PC-9 (cell line): Measurements from ENCODE around the gene ADGRG2. TPM values are rescaled to one million over a fixed set of nuclear protein-coding genes. Genes with fewer than 3 reads are reported as not detected.

Experiments used
- BruUV-seq: library from RNA; stranded (reverse); fragments of 400-500 nt; replicated peaks from 2 replicates; lab custom pipeline; 2021; lab: Mats Ljungman, UMichigan
- CTCF ChIA-PET: fragments of 300-600 bp; sonication (Branson Sonifier 250); formaldehyde crosslinking; loops from one replicate; lab custom pipeline; 2022; ENCODE audit warnings: antibody characterized with exemption; lab: Charles Lee
- POLR2A ChIA-PET: fragments of 300-600 bp; sonication (Branson Sonifier 250); formaldehyde crosslinking; loops from one replicate; lab custom pipeline; 2022; ENCODE audit warnings: antibody characterized with exemption; ENCODE audit not compliant: unreplicated experiment; lab: Charles Lee
- DNase-seq, 2 experiments: peaks; one replicate each; pipeline versions ENCODE4 v3.0.0 to v3.0.0-alpha.2; 2015 to 2022; ENCODE audit warnings: mixed read lengths in 1 of 2
- H2AFZ ChIP-seq: fragments of 200-600 bp; sonication (generic); 2 replicates; pipeline ENCODE4 v1.8.1; 2017; ENCODE audit warnings: antibody characterized with exemption
- H3F3A ChIP-seq: fragments of 200-600 bp; sonication (generic); 2 replicates; pipeline ENCODE4 v1.8.1; 2017; ENCODE audit warnings: antibody characterized with exemption, mild to moderate bottlenecking, low read depth; ENCODE audit not compliant: insufficient read depth
- H3K27ac ChIP-seq: fragments of 200-600 bp; sonication (generic); 2 replicates; pipeline ENCODE4 v1.6.1; 2016; ENCODE audit warnings: mixed run types
- H3K27me3 ChIP-seq: fragments of 200-600 bp; sonication (generic); 2 replicates; pipeline ENCODE4 v1.6.1; 2016; ENCODE audit warnings: low read depth, mixed run types; ENCODE audit not compliant: insufficient read depth
- H3K36me3 ChIP-seq: fragments of 200-600 bp; sonication (generic); 2 replicates; pipeline ENCODE4 v1.6.1; 2016; ENCODE audit warnings: low read depth, mixed run types
- H3K4me1 ChIP-seq: fragments of 200-600 bp; sonication (generic); replicated peaks from 2 replicates; pipeline ENCODE4 v1.6.1; 2016; ENCODE audit warnings: mixed run types; ENCODE audit not compliant: insufficient read depth
- H3K4me2 ChIP-seq: fragments of 200-600 bp; sonication (generic); 2 replicates; pipeline ENCODE4 v1.6.1; 2017; ENCODE audit warnings: mixed run types
- H3K4me3 ChIP-seq: fragments of 200-600 bp; sonication (generic); 2 replicates; pipeline ENCODE4 v1.6.1; 2016; ENCODE audit warnings: mixed run types
- H3K79me2 ChIP-seq: fragments of 200-600 bp; sonication (generic); 2 replicates; pipeline ENCODE4 v1.6.1; 2017; ENCODE audit warnings: low read depth, mixed run types
- H3K9me2 ChIP-seq: fragments of 200-600 bp; sonication (generic); 2 replicates; pipeline ENCODE4 v1.8.1; 2017; ENCODE audit warnings: mild to moderate bottlenecking; ENCODE audit not compliant: insufficient read depth
- H3K9me3 ChIP-seq: fragments of 200-600 bp; sonication (generic); 2 replicates; pipeline ENCODE4 v1.8.1; 2016; ENCODE audit warnings: low read depth; ENCODE audit not compliant: insufficient read depth
- H4K20me1 ChIP-seq: fragments of 200-600 bp; sonication (generic); 2 replicates; pipeline ENCODE4 v1.8.1; 2017; ENCODE audit not compliant: insufficient read depth
- EZH2 ChIP-seq: fragments of 200-600 bp; sonication (generic); IDR thresholded peaks from 2 replicates; pipeline ENCODE4 v1.8.0; 2017; ENCODE audit warnings: antibody characterized with exemption, low read depth
- intact Hi-C: fragments of 100-400 bp; cut with micrococcal nuclease; formaldehyde crosslinking; loops from one replicate; pipeline ENCODE4 v1.10.0; 2022; ENCODE audit not compliant: unreplicated experiment
- total RNA-seq: library from RNA; stranded (reverse); gene quantifications from 2 replicates; pipeline ENCODE4 v1.2.3, GENCODE V29; 2021
- TF ChIP-seq, protein P1 (sequence below): fragments of 200-600 bp; sonication (generic); conservative IDR thresholded peaks from 2 replicates; pipeline ENCODE4 v1.6.1; 2017; ENCODE audit warnings: mixed run types, antibody characterized with exemption, mild to moderate bottlenecking, moderate library complexity

Gene ADGRG2
- total RNA-seq, 1 experiment from 2014 or later: 0.22 TPM

DNA sequence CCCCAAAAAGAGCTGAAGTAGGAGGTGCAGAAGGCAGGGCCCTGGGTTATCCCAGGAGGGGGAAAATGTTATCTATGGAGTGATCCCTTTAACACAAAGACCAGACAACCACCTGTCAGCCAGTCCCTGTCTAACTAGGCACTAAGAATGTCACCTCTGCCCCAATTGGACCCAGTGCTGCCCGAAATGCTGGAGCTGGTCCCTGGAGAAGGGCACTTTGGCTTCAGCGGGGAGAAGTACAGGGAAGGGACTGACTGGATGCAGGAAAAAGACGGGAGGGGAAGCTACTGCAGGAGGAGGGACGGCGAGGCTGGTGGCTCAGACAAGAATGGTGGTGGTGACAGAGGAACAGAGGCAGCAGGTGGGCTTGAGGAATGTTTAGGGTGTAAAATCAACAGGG is 155.6 kb downstream of the ADGRG2 start:
- Histone ChIP-seq H3K4me3 (no peak overlapping the region), H3K4me2 (no peak overlapping the region), H3K79me2 (no peaks in the 10 kb centered on the region), H3K27ac (no peak overlapping the region), H3K9me2 (no peaks in the 10 kb centered on the region), H3K4me1 (no peaks in the 10 kb centered on the region), H3K27me3 (no peaks in the 10 kb centered on the region), H3F3A (no peaks in the 10 kb centered on the region), H3K9me3 (no peaks in the 10 kb centered on the region), H3K36me3 (no peaks in the 10 kb centered on the region), H2AFZ (no peak overlapping the region), H4K20me1 (no peaks in the 10 kb centered on the region)
- intact Hi-C loops: no loop called here
- TF ChIP-seq, protein P1, sequence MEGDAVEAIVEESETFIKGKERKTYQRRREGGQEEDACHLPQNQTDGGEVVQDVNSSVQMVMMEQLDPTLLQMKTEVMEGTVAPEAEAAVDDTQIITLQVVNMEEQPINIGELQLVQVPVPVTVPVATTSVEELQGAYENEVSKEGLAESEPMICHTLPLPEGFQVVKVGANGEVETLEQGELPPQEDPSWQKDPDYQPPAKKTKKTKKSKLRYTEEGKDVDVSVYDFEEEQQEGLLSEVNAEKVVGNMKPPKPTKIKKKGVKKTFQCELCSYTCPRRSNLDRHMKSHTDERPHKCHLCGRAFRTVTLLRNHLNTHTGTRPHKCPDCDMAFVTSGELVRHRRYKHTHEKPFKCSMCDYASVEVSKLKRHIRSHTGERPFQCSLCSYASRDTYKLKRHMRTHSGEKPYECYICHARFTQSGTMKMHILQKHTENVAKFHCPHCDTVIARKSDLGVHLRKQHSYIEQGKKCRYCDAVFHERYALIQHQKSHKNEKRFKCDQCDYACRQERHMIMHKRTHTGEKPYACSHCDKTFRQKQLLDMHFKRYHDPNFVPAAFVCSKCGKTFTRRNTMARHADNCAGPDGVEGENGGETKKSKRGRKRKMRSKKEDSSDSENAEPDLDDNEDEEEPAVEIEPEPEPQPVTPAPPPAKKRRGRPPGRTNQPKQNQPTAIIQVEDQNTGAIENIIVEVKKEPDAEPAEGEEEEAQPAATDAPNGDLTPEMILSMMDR: no peak
- no peak for TF ChIP-seq EZH2
- no TSS peak for BruUV-seq
- CTCF ChIA-PET: interaction anchor here (0.6 kb wide), 1 partner anchor 880 kb away, joined by 4 read pairs; no protein-coding TSS in a partner anchor
- POLR2A ChIA-PET: no interaction called here
- DNase-seq: no peak

DNA sequence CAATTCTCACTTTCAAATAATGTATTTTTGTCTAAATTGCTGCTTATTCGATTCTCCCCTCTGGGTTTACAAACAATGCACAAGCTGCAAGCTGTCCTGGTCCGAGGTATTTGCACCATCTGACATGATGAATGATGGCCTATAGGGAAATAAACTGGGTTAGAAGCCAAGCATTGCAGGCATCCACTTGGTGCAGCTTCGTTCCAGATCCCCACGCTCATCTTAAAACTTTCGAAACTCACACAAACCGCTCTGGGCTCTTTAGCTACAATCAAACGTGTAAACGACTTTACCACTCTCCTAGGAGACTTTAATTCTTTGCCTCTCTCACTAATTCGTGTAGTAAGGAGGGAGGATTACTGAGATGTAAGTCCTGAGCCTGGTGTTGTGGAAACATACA is 157.4 kb downstream of the ADGRG2 start:
- Histone ChIP-seq H3K27me3 (no peaks in the 10 kb centered on the region), H3K4me3 (no peak overlapping the region), H3K9me2 (no peaks in the 10 kb centered on the region), H4K20me1 (no peaks in the 10 kb centered on the region), H3K9me3 (no peaks in the 10 kb centered on the region), H3K4me2 (no peak overlapping the region), H3K79me2 (no peaks in the 10 kb centered on the region), H3K27ac (no peak overlapping the region), H3F3A (no peaks in the 10 kb centered on the region), H3K4me1 (no peaks in the 10 kb centered on the region), H3K36me3 (no peaks in the 10 kb centered on the region), H2AFZ (no peak overlapping the region)
- DNase-seq: no peak
- CTCF ChIA-PET: interaction anchor here (0.6 kb wide), 1 partner anchor 33 kb away, joined by 3 read pairs; no protein-coding TSS in a partner anchor
- TF ChIP-seq EZH2: no peak
- TF ChIP-seq, protein P1: no peak
- POLR2A ChIA-PET: no interaction called here
- intact Hi-C loops: no loop called here
- BruUV-seq: no TSS peak

DNA sequence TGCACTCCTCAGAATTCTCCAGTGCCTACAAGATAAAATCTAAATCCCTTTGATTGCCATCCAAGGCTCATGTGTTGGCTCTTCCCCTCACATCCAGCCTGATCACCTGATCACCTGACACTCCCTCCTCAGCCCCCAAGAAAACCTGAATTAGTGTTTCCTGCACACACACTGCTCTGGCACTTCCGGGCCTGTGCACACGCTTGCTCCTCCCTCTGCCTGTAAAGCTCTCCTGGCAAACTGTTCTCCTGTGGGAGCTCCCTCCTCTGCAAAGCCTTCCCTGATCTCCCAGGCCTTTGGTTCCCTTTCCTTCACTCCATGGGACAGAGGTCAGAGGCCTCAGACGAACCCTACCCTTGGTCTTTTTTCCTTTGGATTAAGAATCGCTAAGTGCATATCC is 158.2 kb downstream of the ADGRG2 start:
- Histone ChIP-seq H3K79me2 (no peaks in the 10 kb centered on the region), H3K9me3 (no peaks in the 10 kb centered on the region), H2AFZ (no peak overlapping the region), H3K4me3 (no peak overlapping the region), H3K27ac (no peak overlapping the region), H4K20me1 (no peaks in the 10 kb centered on the region), H3K4me1 (no peaks in the 10 kb centered on the region), H3K36me3 (no peaks in the 10 kb centered on the region), H3K9me2 (no peaks in the 10 kb centered on the region), H3K27me3 (no peaks in the 10 kb centered on the region), H3K4me2 (no peak overlapping the region), H3F3A (no peaks in the 10 kb centered on the region)
- no TSS peak for BruUV-seq
- intact Hi-C loops: no loop called here
- no peak for DNase-seq
- CTCF ChIA-PET: no interaction called here
- no peak for TF ChIP-seq EZH2
- TF ChIP-seq, protein P1: no peak
- POLR2A ChIA-PET: no interaction called here
